T-cell (primary cell): ENCODE data around the gene CLVS2. TPM values are rescaled to one million over a fixed set of nuclear protein-coding genes. Genes with fewer than 3 reads are reported as not detected.

Experiments used
- ATAC-seq, 4 experiments: fragments of 200-7000 bp in 3 of 4; fragments of 150-1000 bp in 1 of 4; cut with Tn5 transposase; replicated peaks in 1 of 4; 1 replicate in 3 of 4; 2 replicates in 1 of 4; pipeline ENCODE4 v1.10.0; 2021; ENCODE audit warnings: moderate library complexity in 3 of 4, mild to moderate bottlenecking in 2 of 4, moderate number of reproducible peaks in 1 of 4
- CTCF ChIA-PET, 2 donors: fragments of 300-600 bp; sonication (Branson Sonifier 250); formaldehyde crosslinking; loops; one replicate each; lab custom pipeline; 2022; ENCODE audit warnings: antibody characterized with exemption in 2 of 2; lab: Charles Lee
- POLR2A ChIA-PET, 2 donors: fragments of 300-600 bp; sonication (Branson Sonifier 250); formaldehyde crosslinking; loops; one replicate each; lab custom pipeline; 2022; ENCODE audit warnings: antibody characterized with exemption in 2 of 2; lab: Charles Lee
- DNase-seq, 35 experiments: peaks; one replicate each; pipeline versions ENCODE4 v3.0.0 to v3.0.0-alpha.2; 2013 to 2023
- H3K27ac ChIP-seq: one replicate; pipeline ENCODE4 v1.5.1; 2013; ENCODE audit warnings: low read length
- H3K27me3 ChIP-seq, 2 experiments: replicated peaks in 1 of 2; 1 replicate in 1 of 2; 2 replicates in 1 of 2; pipeline versions ENCODE4 v1.6.1 to v1.7.0; 2013; ENCODE audit warnings: low read length in 1 of 2, mixed read lengths in 1 of 2; ENCODE audit not compliant: control insufficient read depth in 2 of 2, insufficient read depth in 2 of 2; ENCODE audit errors: extremely low read depth in 1 of 2
- H3K36me3 ChIP-seq, 2 donors: 1 replicate in 1 of 2; 2 replicates in 1 of 2; pipeline versions ENCODE4 v1.6.1 to v1.7.0; 2013; ENCODE audit warnings: low read length in 1 of 2; ENCODE audit not compliant: control insufficient read depth in 2 of 2, insufficient read depth in 1 of 2; ENCODE audit errors: extremely low read depth in 1 of 2
- H3K4me1 ChIP-seq, 2 experiments: 1 replicate in 1 of 2; 2 replicates in 1 of 2; pipeline versions ENCODE4 v1.6.1 to v1.7.0; 2013; ENCODE audit warnings: low read length in 2 of 2, mixed read lengths in 1 of 2; ENCODE audit not compliant: insufficient read depth in 2 of 2, control insufficient read depth in 1 of 2; ENCODE audit errors: extremely low read depth in 1 of 2
- H3K4me3 ChIP-seq, 2 donors: 1 replicate in 1 of 2; 2 replicates in 1 of 2; pipeline versions ENCODE4 v1.5.1 to v1.7.0; 2013; ENCODE audit warnings: mild to moderate bottlenecking in 2 of 2, low read length in 1 of 2, moderate library complexity in 1 of 2; ENCODE audit not compliant: control insufficient read depth in 1 of 2; ENCODE audit errors: extremely low read depth in 1 of 2
- H3K9me3 ChIP-seq: 2 replicates; pipeline ENCODE4 v1.7.0; 2013
- H3K27ac Mint-ChIP-seq, 2 donors: one replicate each; pipeline ENCODE4 v1.8.0; 2020 to 2021; ENCODE audit warnings: mild to moderate bottlenecking in 2 of 2, mixed read lengths in 2 of 2
- H3K27me3 Mint-ChIP-seq, 2 donors: one replicate each; pipeline ENCODE4 v1.8.0; 2021 to 2022; ENCODE audit warnings: mixed read lengths in 2 of 2
- H3K36me3 Mint-ChIP-seq: one replicate; pipeline ENCODE4 v1.8.0; 2021; ENCODE audit warnings: mixed read lengths
- H3K4me1 Mint-ChIP-seq, 3 donors: one replicate each; pipeline ENCODE4 v1.8.0; 2020 to 2022; ENCODE audit warnings: mixed read lengths in 3 of 3, mild to moderate bottlenecking in 1 of 3
- H3K4me3 Mint-ChIP-seq, 3 donors: one replicate each; pipeline ENCODE4 v1.8.0; 2020 to 2022; ENCODE audit warnings: mild to moderate bottlenecking in 3 of 3, mixed read lengths in 3 of 3, moderate library complexity in 3 of 3
- H3K9me3 Mint-ChIP-seq, 3 donors: one replicate each; pipeline ENCODE4 v1.8.0; 2020 to 2022; ENCODE audit warnings: mixed read lengths in 3 of 3
- WGBS: methylation state at CpG from one replicate; pipeline ENCODE4 v1.1.5; 2013; ENCODE audit warnings: missing lambda C conversion rate; ENCODE audit not compliant: insufficient coverage; 5-methylcytosine and 5-hydroxymethylcytosine counted together
- total RNA-seq, 35 experiments: library from RNA in 6 of 35; stranded (reverse) in 6 of 35; fragments of 120-200 nt in 1 of 35; gene quantifications; one replicate each; pipeline versions ENCODE4 v1.2.1 to v1.2.4 and lab custom pipeline; 2013 to 2026

The CLVS2 gene
- total RNA-seq, 5 donors from 2014 or later (not counting 1 experiment from before 2014, with no cell fraction given), result not detected

GRCh38 chr6:123091896-123092271 lies 95.8 kb downstream of the CLVS2 start:
- Mint-ChIP-seq H3K4me3 (no peak overlapping the region), H3K36me3 (no peaks in the 10 kb centered on the region), H3K27ac (no peak overlapping the region), H3K27me3 (no peaks in the 10 kb centered on the region), H3K9me3 (peaks cover 0 to 8% (median 3%) of the 10 kb centered on the region in 3 donors), H3K4me1 (no peaks in the 10 kb centered on the region)
- Histone ChIP-seq H3K27me3 (no peaks in the 10 kb centered on the region), H3K4me1 (no peaks in the 10 kb centered on the region), H3K27ac (no peak overlapping the region), H3K4me3 (no peak overlapping the region), H3K9me3 (no peaks in the 10 kb centered on the region), H3K36me3 (no peaks in the 10 kb centered on the region)
- POLR2A ChIA-PET, result no interaction called here
- no peak for DNase-seq
- ATAC-seq, result no peak
- CTCF ChIA-PET, result no interaction called here

GRCh38 chr6:123094795-123095194 lies 98.8 kb downstream of the CLVS2 start:
- H3K36me3 ChIP-seq, result no peaks in the 10 kb centered on the region
- ATAC-seq (no peak), DNase-seq (no peak)
- Mint-ChIP-seq H3K36me3 (no peaks in the 10 kb centered on the region), H3K27me3 (no peaks in the 10 kb centered on the region), H3K4me3 (no peak overlapping the region), H3K27ac (no peak overlapping the region), H3K4me1 (no peaks in the 10 kb centered on the region), H3K9me3 (peaks cover 8 to 15% (median 10%) of the 10 kb centered on the region in 3 donors)
- H3K27me3 ChIP-seq, result no peaks in the 10 kb centered on the region
- no peaks in the 10 kb centered on the region for H3K9me3 ChIP-seq
- CTCF ChIA-PET, result no interaction called here
- no peaks in the 10 kb centered on the region for H3K4me1 ChIP-seq
- POLR2A ChIA-PET, result no interaction called here
- no peak overlapping the region for H3K27ac ChIP-seq
- 33% methylated on average over 1 of the region's 1 CpG for WGBS
- no peak overlapping the region for H3K4me3 ChIP-seq

GRCh38 chr6:123105561-123105960 lies 109.5 kb downstream of the CLVS2 start:
- H3K4me1 ChIP-seq, result no peaks in the 10 kb centered on the region
- no peaks in the 10 kb centered on the region for H3K36me3 ChIP-seq
- POLR2A ChIA-PET, result no interaction called here
- no CpG with 5 or more reads among the region's 1 CpG for WGBS
- no peak for ATAC-seq
- Mint-ChIP-seq H3K4me3 (no peak overlapping the region), H3K9me3 (peaks cover 0 to 16% (median 15%) of the 10 kb centered on the region in 3 donors), H3K36me3 (no peaks in the 10 kb centered on the region), H3K4me1 (no peaks in the 10 kb centered on the region), H3K27me3 (no peaks in the 10 kb centered on the region), H3K27ac (no peak overlapping the region)
- no peak for DNase-seq
- no peak overlapping the region for H3K4me3 ChIP-seq
- CTCF ChIA-PET, result no interaction called here
- no peaks in the 10 kb centered on the region for H3K27me3 ChIP-seq
- H3K9me3 ChIP-seq, result no peaks in the 10 kb centered on the region
- H3K27ac ChIP-seq, result no peak overlapping the region

GRCh38 chr6:123116370-123116769 lies 120.3 kb downstream of the CLVS2 start:
- Mint-ChIP-seq H3K27me3 (no peaks in the 10 kb centered on the region), H3K4me1 (no peaks in the 10 kb centered on the region), H3K36me3 (no peaks in the 10 kb centered on the region), H3K9me3 (peaks cover 0 to 4% (median 0%) of the 10 kb centered on the region in 3 donors), H3K4me3 (no peak overlapping the region), H3K27ac (no peak overlapping the region)
- Histone ChIP-seq H3K4me1 (no peaks in the 10 kb centered on the region), H3K27me3 (no peaks in the 10 kb centered on the region), H3K36me3 (no peaks in the 10 kb centered on the region), H3K4me3 (no peak overlapping the region), H3K9me3 (no peaks in the 10 kb centered on the region), H3K27ac (no peak overlapping the region)
- POLR2A ChIA-PET, result no interaction called here
- no peak for ATAC-seq
- no peak for DNase-seq
- CTCF ChIA-PET, result no interaction called here
- no CpG with 5 or more reads among the region's 7 CpGs for WGBS

- ChIA-PET CTCF (no interaction called here), POLR2A (no interaction called here)
- no peak overlapping the region for H3K27ac ChIP-seq
- H3K4me3 ChIP-seq, result no peak overlapping the region
- no peaks in the 10 kb centered on the region for H3K9me3 ChIP-seq
- WGBS, result no CpG with 5 or more reads among the region's 2 CpGs
- Mint-ChIP-seq H3K4me1 (no peaks in the 10 kb centered on the region), H3K36me3 (no peaks in the 10 kb centered on the region), H3K27me3 (no peaks in the 10 kb centered on the region), H3K9me3 (peaks cover 0 to 4% (median 0%) of the 10 kb centered on the region in 3 donors), H3K27ac (no peak overlapping the region), H3K4me3 (no peak overlapping the region)
- no peaks in the 10 kb centered on the region for H3K4me1 ChIP-seq
- DNase-seq, result no peak
- no peak for ATAC-seq
- no peaks in the 10 kb centered on the region for H3K27me3 ChIP-seq
- no peaks in the 10 kb centered on the region for H3K36me3 ChIP-seq
Measured at GRCh38 chr6:123117145-123117908, 121.3 kb downstream of the CLVS2 start.

GRCh38 chr6:123118811-123119210 lies 122.8 kb downstream of the CLVS2 start:
- Mint-ChIP-seq H3K4me3 (no peak overlapping the region), H3K27ac (no peak overlapping the region), H3K36me3 (no peaks in the 10 kb centered on the region), H3K27me3 (no peaks in the 10 kb centered on the region), H3K9me3 (peaks cover 0 to 7% (median 4%) of the 10 kb centered on the region in 3 donors), H3K4me1 (no peaks in the 10 kb centered on the region)
- Histone ChIP-seq H3K27me3 (no peaks in the 10 kb centered on the region), H3K9me3 (no peaks in the 10 kb centered on the region), H3K4me1 (no peaks in the 10 kb centered on the region), H3K36me3 (no peaks in the 10 kb centered on the region), H3K4me3 (no peak overlapping the region), H3K27ac (no peak overlapping the region)
- DNase-seq, result no peak
- ChIA-PET POLR2A (no interaction called here), CTCF (no interaction called here)
- no CpG with 5 or more reads among the region's 2 CpGs for WGBS
- ATAC-seq, result no peak
